ENCODE data around the gene PRDM16. TPM values are rescaled to one million over a fixed set of nuclear protein-coding genes. Genes with fewer than 3 reads are reported as not detected.

The PRDM16 gene
- total RNA-seq, 1 experiment from 2014 or later: 0.09 TPM

DNA sequence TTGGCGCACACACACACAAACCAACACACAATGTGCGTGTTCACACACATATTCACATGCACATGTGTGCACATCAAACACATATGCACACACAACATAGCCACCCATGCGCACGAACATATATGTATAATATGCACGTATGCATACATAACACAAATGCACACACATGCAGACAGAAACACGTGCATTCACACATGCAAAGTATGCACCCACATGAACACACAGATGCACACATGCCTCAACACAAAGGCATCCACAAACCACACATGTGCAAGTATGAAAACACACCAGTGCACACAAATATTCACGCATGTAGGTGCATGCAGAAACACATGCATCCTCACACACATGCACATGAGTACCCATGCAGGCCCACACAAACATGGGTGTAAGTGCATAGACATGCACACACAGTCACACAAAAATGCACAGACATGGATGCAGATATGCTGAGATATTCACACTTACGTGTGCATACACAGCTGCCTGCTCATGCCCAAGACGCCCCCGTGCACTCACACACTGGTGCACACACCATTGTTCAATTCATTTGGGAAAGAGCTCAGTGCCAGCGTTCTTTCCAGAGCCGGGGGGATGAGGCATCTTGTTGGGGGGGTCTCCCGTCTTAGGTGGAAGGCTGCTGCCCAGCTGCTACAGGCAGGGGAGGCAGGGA lies 332.7 kb downstream of the PRDM16 start:
- TF ChIP-seq CTCF (IDR thresholded peaks at IDR 0.05; ENCODE audit: unreplicated experiment): no peak
- Mint-ChIP-seq H3K4me3 (ENCODE audit: low read depth, unreplicated experiment) (no peak overlapping the region), H3K4me1 (ENCODE audit: low read depth, unreplicated experiment) (no peaks in the 10 kb centered on the region), H3K9me3 (ENCODE audit: low read depth, unreplicated experiment) (no peaks in the 10 kb centered on the region), H3K27ac (ENCODE audit: unreplicated experiment) (no peak overlapping the region), H3K27me3 (ENCODE audit: unreplicated experiment) (peaks cover 54% of the 10 kb centered on the region), H3K36me3 (ENCODE audit: insufficient read depth, unreplicated experiment) (no peaks in the 10 kb centered on the region)
- CTCF ChIA-PET: no interaction called here
- intact Hi-C loops (cut with micrococcal nuclease; ENCODE audit: unreplicated experiment): no loop called here
- no peak for DNase-seq
- no TSS peak for BruUV-seq (replicated peaks)

DNA sequence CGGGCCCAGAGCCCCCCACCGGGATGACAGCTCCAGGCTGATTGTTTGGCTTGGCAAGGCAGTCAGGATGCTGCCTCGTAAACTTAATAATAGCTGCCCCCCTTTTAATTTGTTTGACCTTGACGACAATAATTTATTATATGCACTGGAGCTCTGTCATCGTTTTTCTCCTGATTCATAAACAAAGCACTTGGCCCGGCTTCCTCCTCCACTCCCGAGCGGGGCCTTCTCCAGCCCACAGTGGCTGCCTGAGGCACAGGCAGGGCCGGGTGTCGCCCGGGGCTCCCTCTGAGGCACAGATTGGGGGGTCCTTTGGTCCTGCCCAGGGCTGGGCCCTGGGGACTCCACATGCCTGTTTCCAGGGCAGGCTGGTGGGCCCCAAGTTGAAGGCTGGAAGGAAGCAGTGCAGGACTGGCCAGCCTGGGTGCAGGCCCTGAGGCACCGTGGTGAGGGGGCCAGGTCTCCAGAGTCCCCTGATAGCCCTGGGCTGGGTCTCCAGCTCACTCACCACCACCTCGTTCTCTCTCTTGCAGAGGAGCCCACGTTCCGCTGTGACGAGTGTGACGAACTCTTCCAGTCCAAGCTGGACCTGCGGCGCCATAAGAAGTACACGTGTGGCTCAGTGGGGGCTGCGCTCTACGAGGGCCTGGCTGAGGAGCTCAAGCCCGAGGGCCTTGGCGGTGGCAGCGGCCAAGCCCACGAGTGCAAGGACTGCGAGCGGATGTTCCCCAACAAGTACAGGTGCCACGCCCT lies 333.4 kb downstream of the PRDM16 start:
- Mint-ChIP-seq H3K4me1 (ENCODE audit: low read depth, unreplicated experiment) (no peaks in the 10 kb centered on the region), H3K4me3 (ENCODE audit: low read depth, unreplicated experiment) (no peak overlapping the region)
- CTCF ChIA-PET: no interaction called here

DNA sequence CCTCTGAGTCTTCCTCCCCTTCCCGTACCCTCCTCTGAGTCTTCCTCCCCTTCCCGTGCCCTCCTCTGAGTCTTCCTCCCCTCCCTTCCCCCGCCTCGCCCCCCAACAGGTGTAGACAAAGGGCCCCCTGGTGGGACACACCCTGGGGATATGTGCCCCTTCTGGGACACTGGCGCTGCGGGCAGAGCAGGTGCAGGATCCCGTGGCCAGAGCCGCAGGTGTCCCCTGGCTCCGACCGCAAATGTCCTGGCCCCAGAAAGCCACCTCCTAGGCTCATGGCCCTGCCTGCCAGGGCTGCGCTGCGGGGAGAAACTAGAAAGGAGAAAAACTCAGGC lies 334.0 kb downstream of the PRDM16 start:
- DNase-seq: no peak
- Mint-ChIP-seq H3K27me3 (ENCODE audit: unreplicated experiment) (peaks cover 41% of the 10 kb centered on the region), H3K4me1 (ENCODE audit: low read depth, unreplicated experiment) (no peaks in the 10 kb centered on the region), H3K9me3 (ENCODE audit: low read depth, unreplicated experiment) (no peaks in the 10 kb centered on the region), H3K4me3 (ENCODE audit: low read depth, unreplicated experiment) (no peak overlapping the region), H3K36me3 (ENCODE audit: insufficient read depth, unreplicated experiment) (no peaks in the 10 kb centered on the region), H3K27ac (ENCODE audit: unreplicated experiment) (no peak overlapping the region)
- BruUV-seq (replicated peaks): no TSS peak
- intact Hi-C loops (cut with micrococcal nuclease; ENCODE audit: unreplicated experiment): no loop called here
- CTCF ChIA-PET: no interaction called here
- TF ChIP-seq CTCF (IDR thresholded peaks at IDR 0.05; ENCODE audit: unreplicated experiment): no peak

More for the DNA sequence above, 333.4 kb downstream of the PRDM16 start:
- intact Hi-C loops (cut with micrococcal nuclease; ENCODE audit: unreplicated experiment): no loop called here
- H3K9me3 Mint-ChIP-seq (ENCODE audit: low read depth, unreplicated experiment): no peaks in the 10 kb centered on the region
- BruUV-seq (replicated peaks): no TSS peak
- H3K27me3 Mint-ChIP-seq (ENCODE audit: unreplicated experiment): peaks cover 46% of the 10 kb centered on the region
- DNase-seq: no peak
- H3K27ac Mint-ChIP-seq (ENCODE audit: unreplicated experiment): no peak overlapping the region
- TF ChIP-seq CTCF (IDR thresholded peaks at IDR 0.05; ENCODE audit: unreplicated experiment): no peak
- no peaks in the 10 kb centered on the region for H3K36me3 Mint-ChIP-seq (ENCODE audit: insufficient read depth, unreplicated experiment)

GRCh38 chr1:3403388-3404231 lies 334.6 kb downstream of the PRDM16 start:
- no peaks in the 10 kb centered on the region for H3K4me1 Mint-ChIP-seq (ENCODE audit: low read depth, unreplicated experiment)
- intact Hi-C loops (cut with micrococcal nuclease; ENCODE audit: unreplicated experiment): no loop called here
- CTCF ChIA-PET: no interaction called here
- no peak overlapping the region for H3K4me3 Mint-ChIP-seq (ENCODE audit: low read depth, unreplicated experiment)
- H3K27me3 Mint-ChIP-seq (ENCODE audit: unreplicated experiment): peaks cover 35% of the 10 kb centered on the region
- no peak overlapping the region for H3K27ac Mint-ChIP-seq (ENCODE audit: unreplicated experiment)
- no peaks in the 10 kb centered on the region for H3K36me3 Mint-ChIP-seq (ENCODE audit: insufficient read depth, unreplicated experiment)
- no peaks in the 10 kb centered on the region for H3K9me3 Mint-ChIP-seq (ENCODE audit: low read depth, unreplicated experiment)
- DNase-seq: no peak
- no TSS peak for BruUV-seq (replicated peaks)
- peak; percentile 28 for TF ChIP-seq CTCF (IDR thresholded peaks at IDR 0.05; ENCODE audit: unreplicated experiment)
